BLaER1 (cell line): ENCODE data around the gene STAMBPL1.

Experiments used
- H3K27ac ChIP-seq: shearing (Covaris generic); formaldehyde crosslinking; 2 replicates; pipeline ENCODE4 v1.8.1; 2022
- H3K27me3 ChIP-seq: shearing (Covaris generic); formaldehyde crosslinking; 2 replicates; pipeline ENCODE4 v1.8.1; 2022
- H3K36me3 ChIP-seq: shearing (Covaris generic); formaldehyde crosslinking; 2 replicates; pipeline ENCODE4 v1.8.1; 2022
- H3K4me1 ChIP-seq: shearing (Covaris generic); formaldehyde crosslinking; 2 replicates; pipeline ENCODE4 v1.8.1; 2022
- H3K4me2 ChIP-seq: shearing (Covaris generic); formaldehyde crosslinking; 2 replicates; pipeline ENCODE4 v1.8.1; 2022
- H3K4me3 ChIP-seq: shearing (Covaris generic); formaldehyde crosslinking; 2 replicates; pipeline ENCODE4 v1.8.1; 2022
- H3K9ac ChIP-seq: shearing (Covaris generic); formaldehyde crosslinking; 2 replicates; pipeline ENCODE4 v1.8.1; 2022
- H3K9me3 ChIP-seq: shearing (Covaris generic); formaldehyde crosslinking; 2 replicates; pipeline ENCODE4 v1.8.1; 2022
- H4K20me1 ChIP-seq: shearing (Covaris generic); formaldehyde crosslinking; 2 replicates; pipeline ENCODE4 v1.8.1; 2022
- Cebpa-rat ChIP-seq: shearing (Covaris generic); IDR thresholded peaks from 2 replicates; pipeline ENCODE4 v1.8.1; 2022

Gene STAMBPL1

DNA sequence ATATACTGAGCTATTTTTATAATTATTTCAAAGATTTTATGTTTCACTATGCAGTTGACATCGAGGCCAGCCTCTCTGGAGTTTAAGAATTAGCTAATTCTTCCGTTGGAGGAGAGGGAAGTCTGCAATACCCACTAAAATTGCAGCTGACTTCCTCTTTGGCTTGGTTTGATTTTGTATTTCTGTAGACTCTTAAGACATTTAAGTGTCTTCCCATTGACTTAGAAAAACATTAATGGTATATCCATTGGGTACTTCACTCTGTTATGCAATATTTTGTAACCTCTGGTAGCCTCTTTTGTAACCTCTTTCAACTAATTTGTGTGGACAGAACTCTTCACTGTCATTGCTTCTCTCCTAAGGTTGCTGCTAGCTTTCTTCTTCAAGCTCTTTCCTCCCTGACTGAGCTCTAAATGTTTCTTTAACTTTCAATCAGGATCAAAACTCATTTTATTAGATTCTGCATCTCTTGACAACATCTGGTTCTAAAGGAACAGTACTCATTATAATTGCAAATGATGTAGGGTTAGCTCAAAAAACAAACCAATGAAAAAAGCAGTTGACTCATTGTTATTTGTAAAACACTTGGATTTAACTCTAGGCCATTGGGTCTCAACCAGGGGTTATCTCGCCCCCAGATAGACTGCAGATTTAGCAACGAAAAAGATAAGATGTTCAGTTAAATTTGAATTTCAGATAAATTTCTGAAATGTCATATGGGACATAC, 26.7 kb upstream of the STAMBPL1 start:
- no peaks in the 10 kb centered on the region for H3K36me3 ChIP-seq
- no peak overlapping the region for H3K4me2 ChIP-seq
- H3K27ac ChIP-seq, result no peak overlapping the region
- TF ChIP-seq Cebpa-rat, result no peak
- no peak overlapping the region for H3K4me3 ChIP-seq
- H3K9me3 ChIP-seq, result no peaks in the 10 kb centered on the region
- no peak overlapping the region for H3K9ac ChIP-seq
- H3K4me1 ChIP-seq, result no peaks in the 10 kb centered on the region
- H4K20me1 ChIP-seq, result no peaks in the 10 kb centered on the region
- H3K27me3 ChIP-seq, result no peaks in the 10 kb centered on the region

GRCh38 chr10:88854684-88855083, 25.4 kb upstream of the STAMBPL1 start:
- no peak overlapping the region for H3K27ac ChIP-seq
- H3K4me1 ChIP-seq, result no peaks in the 10 kb centered on the region

GRCh38 chr10:88857831-88858230, 22.2 kb upstream of the STAMBPL1 start:
- H4K20me1 ChIP-seq, result no peaks in the 10 kb centered on the region
- no peaks in the 10 kb centered on the region for H3K4me1 ChIP-seq
- no peaks in the 10 kb centered on the region for H3K9me3 ChIP-seq
- H3K4me3 ChIP-seq, result no peak overlapping the region
- H3K4me2 ChIP-seq, result no peak overlapping the region
- H3K27me3 ChIP-seq, result no peaks in the 10 kb centered on the region
- H3K9ac ChIP-seq, result no peak overlapping the region
- H3K27ac ChIP-seq, result no peak overlapping the region
- TF ChIP-seq Cebpa-rat, result no peak
- no peaks in the 10 kb centered on the region for H3K36me3 ChIP-seq

More at GRCh38 chr10:88854684-88855083, 25.4 kb upstream of the STAMBPL1 start:
- H3K4me3 ChIP-seq, result no peak overlapping the region
- H3K27me3 ChIP-seq, result no peaks in the 10 kb centered on the region
- no peaks in the 10 kb centered on the region for H4K20me1 ChIP-seq
- TF ChIP-seq Cebpa-rat, result no peak
- no peaks in the 10 kb centered on the region for H3K36me3 ChIP-seq
- H3K4me2 ChIP-seq, result no peak overlapping the region
- H3K9ac ChIP-seq, result no peak overlapping the region
- no peaks in the 10 kb centered on the region for H3K9me3 ChIP-seq

- Histone ChIP-seq H3K36me3 (no peaks in the 10 kb centered on the region), H3K4me3 (no peak overlapping the region), H3K9ac (no peak overlapping the region), H4K20me1 (no peaks in the 10 kb centered on the region), H3K9me3 (no peaks in the 10 kb centered on the region), H3K27me3 (no peaks in the 10 kb centered on the region), H3K4me2 (no peak overlapping the region), H3K4me1 (no peaks in the 10 kb centered on the region), H3K27ac (no peak overlapping the region)
- TF ChIP-seq Cebpa-rat, result no peak
These were observed 21.6 kb upstream of the STAMBPL1 start for GRCh38 chr10:88858491-88858890.

GRCh38 chr10:88861036-88861435, 19.0 kb upstream of the STAMBPL1 start:
- Histone ChIP-seq H3K4me1 (no peaks in the 10 kb centered on the region), H3K27ac (no peak overlapping the region), H4K20me1 (no peaks in the 10 kb centered on the region), H3K4me3 (no peak overlapping the region), H3K27me3 (no peaks in the 10 kb centered on the region), H3K36me3 (no peaks in the 10 kb centered on the region), H3K9me3 (no peaks in the 10 kb centered on the region), H3K4me2 (no peak overlapping the region), H3K9ac (no peak overlapping the region)
- TF ChIP-seq Cebpa-rat, result no peak

- no peak for TF ChIP-seq Cebpa-rat
- no peak overlapping the region for H3K4me3 ChIP-seq
- H3K27ac ChIP-seq, result no peak overlapping the region
- H4K20me1 ChIP-seq, result no peaks in the 10 kb centered on the region
- H3K4me2 ChIP-seq, result no peak overlapping the region
- no peaks in the 10 kb centered on the region for H3K27me3 ChIP-seq
- H3K9ac ChIP-seq, result no peak overlapping the region
- no peaks in the 10 kb centered on the region for H3K36me3 ChIP-seq
- H3K4me1 ChIP-seq, result no peaks in the 10 kb centered on the region
- no peaks in the 10 kb centered on the region for H3K9me3 ChIP-seq
These were observed 14.7 kb upstream of the STAMBPL1 start for GRCh38 chr10:88865281-88865876.

DNA sequence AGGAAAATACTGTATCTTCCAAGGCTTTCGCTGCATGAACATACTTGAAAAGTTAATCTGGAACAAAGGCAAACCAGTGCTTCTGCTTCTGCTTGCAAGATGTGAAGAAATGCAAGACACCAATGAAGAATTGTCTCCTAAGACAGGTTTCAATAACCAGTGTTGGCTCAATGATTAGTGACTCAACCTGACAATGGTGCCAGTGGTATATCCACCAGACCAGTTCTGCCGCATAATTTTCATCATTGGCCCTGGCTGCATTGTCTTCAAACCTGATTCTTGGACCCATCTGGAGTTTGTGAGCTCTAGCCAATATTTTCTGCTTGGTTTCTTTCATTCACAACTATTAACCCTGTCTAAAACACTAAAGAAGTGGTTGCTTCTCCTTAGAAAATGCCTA, 13.6 kb upstream of the STAMBPL1 start:
- no peaks in the 10 kb centered on the region for H3K4me1 ChIP-seq
- no peak for TF ChIP-seq Cebpa-rat
- H3K36me3 ChIP-seq, result no peaks in the 10 kb centered on the region
- H3K27ac ChIP-seq, result no peak overlapping the region
- H3K4me3 ChIP-seq, result no peak overlapping the region
- H3K9me3 ChIP-seq, result no peaks in the 10 kb centered on the region
- H3K27me3 ChIP-seq, result no peaks in the 10 kb centered on the region
- H3K9ac ChIP-seq, result no peak overlapping the region
- H3K4me2 ChIP-seq, result no peak overlapping the region
- H4K20me1 ChIP-seq, result no peaks in the 10 kb centered on the region

GRCh38 chr10:88870089-88870488, 10.0 kb upstream of the STAMBPL1 start:
- Histone ChIP-seq H3K27me3 (no peaks in the 10 kb centered on the region), H4K20me1 (no peaks in the 10 kb centered on the region), H3K9me3 (no peaks in the 10 kb centered on the region), H3K9ac (no peak overlapping the region), H3K4me2 (no peak overlapping the region), H3K4me3 (no peak overlapping the region), H3K27ac (no peak overlapping the region), H3K4me1 (no peaks in the 10 kb centered on the region), H3K36me3 (no peaks in the 10 kb centered on the region)
- TF ChIP-seq Cebpa-rat, result no peak

DNA sequence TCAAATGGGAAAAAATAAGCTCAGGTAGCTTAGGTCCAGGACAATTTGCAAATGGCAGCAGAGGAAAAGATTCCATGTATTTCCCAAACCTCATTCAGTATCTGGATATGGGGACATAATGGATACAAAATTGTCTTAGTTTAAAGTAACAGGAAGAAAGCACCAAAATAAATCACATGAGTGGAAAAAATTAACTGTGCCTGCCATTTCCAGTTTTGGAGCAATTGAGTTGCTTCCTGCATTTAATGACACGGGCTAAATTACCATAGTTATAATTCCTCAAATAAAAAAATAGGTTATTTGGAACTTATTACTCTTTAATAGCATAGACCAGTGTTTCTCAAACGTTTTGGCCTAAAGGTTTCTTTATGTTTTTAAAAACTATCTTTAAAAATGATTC, 6.3 kb upstream of the STAMBPL1 start:
- H4K20me1 ChIP-seq, result no peaks in the 10 kb centered on the region
- no peaks in the 10 kb centered on the region for H3K27me3 ChIP-seq
- H3K4me2 ChIP-seq, result no peak overlapping the region
- no peaks in the 10 kb centered on the region for H3K9me3 ChIP-seq
- H3K36me3 ChIP-seq, result no peaks in the 10 kb centered on the region
- no peak overlapping the region for H3K27ac ChIP-seq
- H3K4me3 ChIP-seq, result no peak overlapping the region
- H3K4me1 ChIP-seq, result no peaks in the 10 kb centered on the region
- no peak for TF ChIP-seq Cebpa-rat
- no peak overlapping the region for H3K9ac ChIP-seq

GRCh38 chr10:88874281-88874680, 5.8 kb upstream of the STAMBPL1 start:
- no peak overlapping the region for H3K4me2 ChIP-seq
- H3K9me3 ChIP-seq, result no peaks in the 10 kb centered on the region
- no peak for TF ChIP-seq Cebpa-rat
- no peak overlapping the region for H3K27ac ChIP-seq
- no peak overlapping the region for H3K9ac ChIP-seq
- H3K27me3 ChIP-seq, result no peaks in the 10 kb centered on the region
- H4K20me1 ChIP-seq, result no peaks in the 10 kb centered on the region
- no peaks in the 10 kb centered on the region for H3K36me3 ChIP-seq
- H3K4me3 ChIP-seq, result no peak overlapping the region
- H3K4me1 ChIP-seq, result peaks cover 3% of the 10 kb centered on the region

DNA sequence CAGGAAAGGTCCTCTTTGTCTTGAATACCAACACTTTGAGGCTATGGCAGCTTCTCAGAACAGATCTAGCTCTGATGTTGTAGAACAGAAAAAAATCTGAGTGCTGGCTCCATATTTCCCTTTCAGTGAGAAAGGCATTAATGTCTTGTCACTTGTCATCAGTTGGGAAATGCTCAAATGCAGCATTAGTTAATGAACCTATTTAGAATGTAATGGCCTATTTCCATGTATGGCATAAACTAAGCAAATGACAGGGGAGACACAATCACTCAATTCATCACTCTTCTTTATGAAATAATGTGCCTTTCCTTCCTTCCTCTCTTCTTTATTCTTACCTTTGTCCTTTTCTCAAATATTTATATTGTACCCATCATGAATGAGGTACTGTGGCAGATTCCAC, 5.0 kb upstream of the STAMBPL1 start:
- H4K20me1 ChIP-seq, result no peaks in the 10 kb centered on the region
- no peak for TF ChIP-seq Cebpa-rat
- peaks cover 10% of the 10 kb centered on the region for H3K4me1 ChIP-seq
- H3K4me3 ChIP-seq, result no peak overlapping the region
- no peaks in the 10 kb centered on the region for H3K27me3 ChIP-seq
- no peaks in the 10 kb centered on the region for H3K9me3 ChIP-seq
- no peaks in the 10 kb centered on the region for H3K36me3 ChIP-seq
- no peak overlapping the region for H3K4me2 ChIP-seq
- H3K9ac ChIP-seq, result no peak overlapping the region
- no peak overlapping the region for H3K27ac ChIP-seq
